ENCODE measurements around the gene ELFN2. TPM values are rescaled to one million over a fixed set of nuclear protein-coding genes. Genes with fewer than 3 reads are reported as not detected.
"Not testable (repeated sequence)": the region's sequence is repeated elsewhere in the genome, so short reads cannot be mapped to it uniquely, and the experiment has no call there.

Gene ELFN2
- total and polyA plus RNA-seq, 5 donors from 2014 or later: 0.44 TPM; not detected in 4

- Histone ChIP-seq H3K9me3 (ENCODE audit: control insufficient read depth in 2 of 2, low read length in 2 of 2) (no peaks in the 10 kb centered on the region), H3K4me1 (ENCODE audit: control insufficient read depth, insufficient read depth, low read length, poor library complexity, severe bottlenecking) (no peaks in the 10 kb centered on the region), H3K27ac (ENCODE audit: insufficient read depth, low read length, poor library complexity, severe bottlenecking) (no peak overlapping the region), H3K36me3 (ENCODE audit: control insufficient read depth, insufficient read depth, low read length) (no peaks in the 10 kb centered on the region), H3K27me3 (ENCODE audit: control insufficient read depth, insufficient read depth, low read length) (no peaks in the 10 kb centered on the region), H3K4me3 (ENCODE audit: low read depth, low read length) (no peak overlapping the region)
- Mint-ChIP-seq H3K36me3 (no peaks in the 10 kb centered on the region), H3K4me1 (no peaks in the 10 kb centered on the region), H3K9me3 (peaks cover 0 to 2% (median 0%) of the 10 kb centered on the region in 7 donors), H3K27me3 (no peaks in the 10 kb centered on the region), H3K27ac (no peak overlapping the region), H3K4me3 (no peak overlapping the region)
- ATAC-seq (ENCODE audit: low read depth in 2 of 2): no peak
- no peak for DNase-seq
Measured at GRCh38 chr22:37402184-37402506, 25.1 kb downstream of the ELFN2 start.

GRCh38 chr22:37401401-37402183 lies 25.7 kb downstream of the ELFN2 start:
- Mint-ChIP-seq H3K4me1 (no peaks in the 10 kb centered on the region), H3K27ac (no peak overlapping the region), H3K27me3 (peaks cover 3% of the 10 kb centered on the region), H3K4me3 (no peak overlapping the region), H3K36me3 (no peaks in the 10 kb centered on the region), H3K9me3 (peaks cover 0 to 2% (median 0%) of the 10 kb centered on the region in 7 donors)
- Histone ChIP-seq H3K36me3 (ENCODE audit: control insufficient read depth, insufficient read depth, low read length) (no peaks in the 10 kb centered on the region), H3K27ac (ENCODE audit: insufficient read depth, low read length, poor library complexity, severe bottlenecking) (no peak overlapping the region), H3K9me3 (ENCODE audit: control insufficient read depth in 2 of 2, low read length in 2 of 2) (no peaks in the 10 kb centered on the region), H3K4me1 (ENCODE audit: control insufficient read depth, insufficient read depth, low read length, poor library complexity, severe bottlenecking) (no peaks in the 10 kb centered on the region), H3K27me3 (ENCODE audit: control insufficient read depth, insufficient read depth, low read length) (no peaks in the 10 kb centered on the region), H3K4me3 (ENCODE audit: low read depth, low read length) (no peak overlapping the region)
- DNase-seq (no peak), ATAC-seq (ENCODE audit: low read depth in 2 of 2) (no peak)

DNA sequence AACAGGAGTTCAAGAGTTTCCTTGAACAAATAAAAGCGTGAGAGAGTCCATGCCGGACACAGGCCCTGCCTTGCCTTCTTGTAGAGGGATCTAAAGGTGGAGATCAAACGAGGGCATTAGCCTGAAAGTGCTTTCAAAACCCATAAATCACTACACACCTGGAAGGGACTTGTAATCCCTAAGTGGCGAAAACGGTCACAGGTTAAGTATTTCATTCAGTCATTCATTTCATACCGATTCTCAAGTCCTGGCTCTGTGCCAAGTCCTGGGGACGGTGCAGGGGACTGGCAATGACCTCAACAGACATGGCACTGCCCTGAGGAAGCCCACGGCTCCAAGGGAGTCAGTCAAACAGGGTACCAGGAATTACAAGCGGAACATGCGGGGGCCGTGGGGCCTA lies 26.6 kb downstream of the ELFN2 start:
- no peaks in the 10 kb centered on the region for H3K36me3 ChIP-seq (ENCODE audit: control insufficient read depth, insufficient read depth, low read length)
- peaks cover 4% of the 10 kb centered on the region for H3K27me3 Mint-ChIP-seq
- DNase-seq (no peak), ATAC-seq (ENCODE audit: low read depth in 2 of 2) (no peak)
- H3K4me1 ChIP-seq (ENCODE audit: control insufficient read depth, insufficient read depth, low read length, poor library complexity, severe bottlenecking): no peaks in the 10 kb centered on the region
- no peaks in the 10 kb centered on the region for H3K4me1 Mint-ChIP-seq
- H3K36me3 Mint-ChIP-seq: no peaks in the 10 kb centered on the region
- no peak overlapping the region for H3K27ac Mint-ChIP-seq
- no peak overlapping the region for H3K27ac ChIP-seq (ENCODE audit: insufficient read depth, low read length, poor library complexity, severe bottlenecking)
- H3K27me3 ChIP-seq (ENCODE audit: control insufficient read depth, insufficient read depth, low read length): no peaks in the 10 kb centered on the region
- H3K9me3 ChIP-seq (ENCODE audit: control insufficient read depth in 2 of 2, low read length in 2 of 2): no peaks in the 10 kb centered on the region
- H3K9me3 Mint-ChIP-seq: peaks cover 0 to 2% (median 0%) of the 10 kb centered on the region in 7 donors
- no peak overlapping the region for H3K4me3 ChIP-seq (ENCODE audit: low read depth, low read length)
- H3K4me3 Mint-ChIP-seq: no peak overlapping the region

GRCh38 chr22:37399457-37399856 lies 27.8 kb downstream of the ELFN2 start:
- H3K36me3 Mint-ChIP-seq; H3K36me3 ChIP-seq (ENCODE audit: control insufficient read depth, insufficient read depth, low read length); H3K27me3 ChIP-seq (ENCODE audit: control insufficient read depth, insufficient read depth, low read length); H3K4me1 ChIP-seq (ENCODE audit: control insufficient read depth, insufficient read depth, low read length, poor library complexity, severe bottlenecking); H3K4me3 ChIP-seq (ENCODE audit: low read depth, low read length); H3K9me3 Mint-ChIP-seq; H3K4me1 Mint-ChIP-seq; H3K27ac Mint-ChIP-seq; DNase-seq; H3K4me3 Mint-ChIP-seq; H3K27ac ChIP-seq (ENCODE audit: insufficient read depth, low read length, poor library complexity, severe bottlenecking); H3K9me3 ChIP-seq (ENCODE audit: control insufficient read depth in 2 of 2, low read length in 2 of 2); ATAC-seq (ENCODE audit: low read depth in 2 of 2); H3K27me3 Mint-ChIP-seq: not testable (repeated sequence)

DNA sequence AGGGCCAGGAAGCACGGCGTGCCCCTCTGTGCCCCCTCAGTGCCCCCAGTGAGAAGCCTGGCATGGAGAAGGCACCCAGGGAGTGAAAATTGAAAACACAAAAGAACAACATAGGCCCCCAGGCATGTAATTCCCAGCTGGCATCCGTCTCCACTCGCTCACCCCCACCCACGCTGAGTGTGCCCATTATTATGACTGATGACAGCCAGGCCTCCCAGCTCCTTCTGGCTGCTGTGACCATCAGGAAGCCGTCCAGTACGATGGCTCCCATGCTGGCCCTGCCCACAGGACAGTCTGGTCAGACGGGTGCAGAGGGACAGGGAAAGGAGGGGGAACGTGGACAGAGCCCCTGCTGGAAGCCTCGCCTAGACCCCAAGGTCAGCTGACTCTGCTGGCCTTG lies 30.1 kb downstream of the ELFN2 start:
- no peak overlapping the region for H3K27ac Mint-ChIP-seq
- ATAC-seq (ENCODE audit: low read depth in 2 of 2): no peak
- peaks cover 4% of the 10 kb centered on the region for H3K27me3 Mint-ChIP-seq
- H3K4me3 Mint-ChIP-seq: no peak overlapping the region
- no peak overlapping the region for H3K4me3 ChIP-seq (ENCODE audit: low read depth, low read length)
- H3K27ac ChIP-seq (ENCODE audit: insufficient read depth, low read length, poor library complexity, severe bottlenecking): no peak overlapping the region
- no peaks in the 10 kb centered on the region for H3K36me3 Mint-ChIP-seq
- H3K36me3 ChIP-seq (ENCODE audit: control insufficient read depth, insufficient read depth, low read length): no peaks in the 10 kb centered on the region
- DNase-seq: no peak
- H3K9me3 Mint-ChIP-seq: no peaks in the 10 kb centered on the region
- no peaks in the 10 kb centered on the region for H3K9me3 ChIP-seq (ENCODE audit: control insufficient read depth in 2 of 2, low read length in 2 of 2)
- no peaks in the 10 kb centered on the region for H3K4me1 ChIP-seq (ENCODE audit: control insufficient read depth, insufficient read depth, low read length, poor library complexity, severe bottlenecking)
- no peaks in the 10 kb centered on the region for H3K4me1 Mint-ChIP-seq
- no peaks in the 10 kb centered on the region for H3K27me3 ChIP-seq (ENCODE audit: control insufficient read depth, insufficient read depth, low read length)

DNA sequence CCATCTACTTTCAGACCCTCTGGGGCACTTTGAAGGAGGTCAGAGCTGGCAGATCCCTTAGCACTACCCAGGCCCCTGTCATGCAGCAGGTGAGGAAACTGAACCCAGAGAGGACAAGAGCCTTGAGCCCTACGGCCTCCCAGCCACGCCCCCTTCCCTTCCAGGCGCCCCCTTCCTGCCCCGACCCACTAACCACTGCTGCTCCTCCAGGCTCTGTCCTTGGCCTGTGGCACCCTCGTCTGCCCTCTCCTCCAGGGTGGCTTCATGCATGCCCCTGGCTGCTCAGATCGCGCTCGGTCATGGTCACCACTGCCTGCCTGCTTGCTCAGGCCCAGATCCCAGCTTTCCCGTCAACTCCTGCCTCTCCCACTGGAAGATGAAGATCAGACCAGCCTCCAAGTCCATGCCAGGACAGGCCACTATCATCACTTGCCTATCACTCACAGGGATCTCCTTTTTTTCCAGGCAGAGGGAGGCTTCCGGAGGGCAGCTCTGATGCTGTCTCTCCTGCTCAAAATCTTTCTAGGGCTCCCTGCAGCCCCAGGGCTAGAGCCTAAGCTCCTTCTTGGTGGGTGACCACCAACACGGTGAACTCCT lies 30.7 kb downstream of the ELFN2 start:
- Histone ChIP-seq H3K27ac (ENCODE audit: insufficient read depth, low read length, poor library complexity, severe bottlenecking) (no peak overlapping the region), H3K4me1 (ENCODE audit: control insufficient read depth, insufficient read depth, low read length, poor library complexity, severe bottlenecking) (no peaks in the 10 kb centered on the region), H3K36me3 (ENCODE audit: control insufficient read depth, insufficient read depth, low read length) (no peaks in the 10 kb centered on the region), H3K4me3 (ENCODE audit: low read depth, low read length) (no peak overlapping the region), H3K27me3 (ENCODE audit: control insufficient read depth, insufficient read depth, low read length) (no peaks in the 10 kb centered on the region), H3K9me3 (ENCODE audit: control insufficient read depth in 2 of 2, low read length in 2 of 2) (no peaks in the 10 kb centered on the region)
- peaks cover 4% of the 10 kb centered on the region for H3K27me3 Mint-ChIP-seq
- no peaks in the 10 kb centered on the region for H3K9me3 Mint-ChIP-seq
- no peaks in the 10 kb centered on the region for H3K36me3 Mint-ChIP-seq
- DNase-seq (no peak), ATAC-seq (ENCODE audit: low read depth in 2 of 2) (no peak)
- no peak overlapping the region for H3K27ac Mint-ChIP-seq
- no peak overlapping the region for H3K4me3 Mint-ChIP-seq
- no peaks in the 10 kb centered on the region for H3K4me1 Mint-ChIP-seq

GRCh38 chr22:37394341-37394740 lies 32.9 kb downstream of the ELFN2 start:
- no peaks in the 10 kb centered on the region for H3K36me3 Mint-ChIP-seq
- DNase-seq: no peak
- H3K27ac ChIP-seq (ENCODE audit: insufficient read depth, low read length, poor library complexity, severe bottlenecking): no peak overlapping the region
- H3K27ac Mint-ChIP-seq: no peak overlapping the region
- peaks cover 4% of the 10 kb centered on the region for H3K27me3 Mint-ChIP-seq
- H3K4me3 ChIP-seq (ENCODE audit: low read depth, low read length): no peak overlapping the region
- no peaks in the 10 kb centered on the region for H3K4me1 ChIP-seq (ENCODE audit: control insufficient read depth, insufficient read depth, low read length, poor library complexity, severe bottlenecking)
- no peaks in the 10 kb centered on the region for H3K27me3 ChIP-seq (ENCODE audit: control insufficient read depth, insufficient read depth, low read length)
- no peaks in the 10 kb centered on the region for H3K36me3 ChIP-seq (ENCODE audit: control insufficient read depth, insufficient read depth, low read length)
- no peaks in the 10 kb centered on the region for H3K4me1 Mint-ChIP-seq
- H3K9me3 Mint-ChIP-seq: no peaks in the 10 kb centered on the region
- H3K4me3 Mint-ChIP-seq: no peak overlapping the region
- ATAC-seq (ENCODE audit: low read depth in 2 of 2): no peak
- H3K9me3 ChIP-seq (ENCODE audit: control insufficient read depth in 2 of 2, low read length in 2 of 2): no peaks in the 10 kb centered on the region

DNA sequence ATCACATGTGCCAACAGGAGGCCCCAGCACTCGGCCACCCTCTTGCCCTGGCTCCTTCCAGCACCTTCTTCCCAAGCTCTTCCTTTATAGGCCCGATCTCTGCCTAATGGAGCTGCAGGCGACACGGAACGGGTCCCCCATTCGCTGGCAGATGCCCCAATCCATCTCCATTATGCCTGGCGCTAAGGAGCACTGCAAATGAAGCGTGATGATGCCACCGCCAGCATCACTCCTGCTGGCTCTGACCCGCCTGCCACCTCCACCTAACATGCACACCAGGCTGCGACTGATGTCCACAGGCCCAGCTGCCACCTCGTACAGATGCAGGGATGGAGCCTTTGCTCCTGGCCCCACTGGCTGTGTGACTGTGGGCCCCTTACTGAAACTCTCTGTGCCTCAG lies 33.5 kb downstream of the ELFN2 start:
- H3K9me3 ChIP-seq (ENCODE audit: control insufficient read depth in 2 of 2, low read length in 2 of 2): no peaks in the 10 kb centered on the region
- Mint-ChIP-seq H3K36me3 (no peaks in the 10 kb centered on the region), H3K27me3 (peaks cover 4% of the 10 kb centered on the region), H3K4me1 (no peaks in the 10 kb centered on the region), H3K4me3 (no peak overlapping the region), H3K9me3 (no peaks in the 10 kb centered on the region), H3K27ac (peak overlapping the region in 1 of 3 donors; percentile 32)
- H3K27me3 ChIP-seq (ENCODE audit: control insufficient read depth, insufficient read depth, low read length): no peaks in the 10 kb centered on the region
- ATAC-seq (ENCODE audit: low read depth in 2 of 2) (no peak), DNase-seq (no peak)
- no peaks in the 10 kb centered on the region for H3K4me1 ChIP-seq (ENCODE audit: control insufficient read depth, insufficient read depth, low read length, poor library complexity, severe bottlenecking)
- H3K4me3 ChIP-seq (ENCODE audit: low read depth, low read length): no peak overlapping the region
- no peaks in the 10 kb centered on the region for H3K36me3 ChIP-seq (ENCODE audit: control insufficient read depth, insufficient read depth, low read length)
- no peak overlapping the region for H3K27ac ChIP-seq (ENCODE audit: insufficient read depth, low read length, poor library complexity, severe bottlenecking)

All from CD4-positive, CD25-positive, alpha-beta regulatory T cell (primary cell).